Choroid plexus epithelial cell (primary cell): ENCODE data around the gene ACAD9.

ENCODE experiments used
- DNase-seq: peaks from one replicate; pipeline ENCODE4 v3.0.0-alpha.2; 2010; ENCODE audit warnings: low read depth
- H3K4me3 ChIP-seq: 2 replicates; pipeline ENCODE4 v1.5.1; 2011; ENCODE audit warnings: low read depth, mild to moderate bottlenecking, control low read depth, low read length, moderate library complexity
- TF ChIP-seq, protein P1 (sequence below): conservative IDR thresholded peaks from 2 replicates; pipeline ENCODE4 v1.5.1; 2011; ENCODE audit warnings: low read depth, mild to moderate bottlenecking, control low read depth, inconsistent platforms, low read length, moderate library complexity

Gene ACAD9

DNA sequence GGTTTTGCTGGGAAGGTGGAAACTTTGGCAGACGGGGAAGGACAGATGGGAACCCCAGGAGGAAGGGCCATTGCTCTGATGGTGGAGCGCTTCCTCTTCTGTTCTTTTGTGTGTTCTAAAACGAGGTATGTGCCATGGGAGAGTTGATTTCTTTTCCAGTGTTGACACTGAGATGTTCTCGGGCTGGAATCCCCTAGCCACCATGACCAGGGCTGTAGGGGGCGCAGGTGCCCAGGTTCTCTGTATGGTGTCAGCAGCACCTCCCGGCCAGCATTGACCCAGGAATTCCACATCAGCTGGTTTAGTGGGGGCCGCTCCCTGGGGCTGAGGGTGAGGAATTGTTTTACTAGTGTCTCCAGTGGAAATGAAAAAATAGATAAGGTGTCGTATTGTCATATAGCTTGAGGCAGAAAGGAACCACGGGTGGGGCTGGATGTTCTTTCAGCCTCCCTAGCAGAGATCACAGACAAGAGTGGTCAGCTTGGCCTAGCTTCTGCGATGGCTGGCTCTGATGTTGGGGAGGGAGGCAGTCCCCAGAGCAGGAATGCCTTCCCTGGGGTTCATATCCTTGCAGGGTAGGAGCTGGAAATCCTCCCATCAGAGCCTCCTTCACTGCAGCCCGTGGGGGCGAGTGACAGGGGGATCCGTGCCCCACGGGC is 34.2 kb upstream of the ACAD9 start:
- no peak for DNase-seq
- peak overlapping the region; percentile 53 for H3K4me3 ChIP-seq
- TF ChIP-seq, protein P1, sequence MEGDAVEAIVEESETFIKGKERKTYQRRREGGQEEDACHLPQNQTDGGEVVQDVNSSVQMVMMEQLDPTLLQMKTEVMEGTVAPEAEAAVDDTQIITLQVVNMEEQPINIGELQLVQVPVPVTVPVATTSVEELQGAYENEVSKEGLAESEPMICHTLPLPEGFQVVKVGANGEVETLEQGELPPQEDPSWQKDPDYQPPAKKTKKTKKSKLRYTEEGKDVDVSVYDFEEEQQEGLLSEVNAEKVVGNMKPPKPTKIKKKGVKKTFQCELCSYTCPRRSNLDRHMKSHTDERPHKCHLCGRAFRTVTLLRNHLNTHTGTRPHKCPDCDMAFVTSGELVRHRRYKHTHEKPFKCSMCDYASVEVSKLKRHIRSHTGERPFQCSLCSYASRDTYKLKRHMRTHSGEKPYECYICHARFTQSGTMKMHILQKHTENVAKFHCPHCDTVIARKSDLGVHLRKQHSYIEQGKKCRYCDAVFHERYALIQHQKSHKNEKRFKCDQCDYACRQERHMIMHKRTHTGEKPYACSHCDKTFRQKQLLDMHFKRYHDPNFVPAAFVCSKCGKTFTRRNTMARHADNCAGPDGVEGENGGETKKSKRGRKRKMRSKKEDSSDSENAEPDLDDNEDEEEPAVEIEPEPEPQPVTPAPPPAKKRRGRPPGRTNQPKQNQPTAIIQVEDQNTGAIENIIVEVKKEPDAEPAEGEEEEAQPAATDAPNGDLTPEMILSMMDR = peak; percentile 31

DNA sequence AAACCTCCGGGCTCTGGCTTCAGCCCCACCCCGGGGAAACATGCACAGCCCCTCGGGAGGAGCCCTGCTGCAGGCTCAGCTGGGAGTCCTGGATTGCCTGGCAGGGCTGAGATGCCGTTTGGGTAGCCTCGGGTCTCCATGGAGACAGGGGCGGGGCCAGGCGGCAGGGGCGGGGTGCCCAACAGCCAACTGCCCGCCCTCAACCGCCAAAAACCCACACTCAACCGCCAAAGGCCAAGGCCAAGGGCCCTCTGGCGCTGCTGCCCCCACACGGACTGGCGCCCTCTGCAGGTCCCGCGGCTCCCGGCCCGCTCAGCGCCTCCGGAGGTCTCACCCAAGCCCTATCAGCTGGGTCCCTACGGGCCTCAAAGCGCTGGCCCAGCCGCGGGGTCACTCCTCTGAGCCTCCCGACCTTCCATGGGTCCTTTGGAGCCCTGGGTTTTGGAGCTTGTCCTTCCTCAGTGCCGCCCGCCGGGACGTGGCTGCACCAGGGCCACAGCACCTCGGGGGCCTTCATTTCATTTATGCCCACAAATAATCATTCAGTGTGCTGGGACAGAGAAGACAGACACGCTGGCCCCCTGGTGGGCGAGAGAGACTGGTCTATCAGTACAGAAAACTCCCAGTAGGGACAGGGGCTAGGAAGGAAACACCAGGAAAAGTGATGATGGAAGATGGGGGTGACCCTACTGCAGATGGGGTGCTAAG is 33.5 kb upstream of the ACAD9 start:
- DNase-seq = peak; percentile 66
- TF ChIP-seq, protein P1 = peak; percentile 56
- H3K4me3 ChIP-seq = peak overlapping the region; percentile 53

DNA sequence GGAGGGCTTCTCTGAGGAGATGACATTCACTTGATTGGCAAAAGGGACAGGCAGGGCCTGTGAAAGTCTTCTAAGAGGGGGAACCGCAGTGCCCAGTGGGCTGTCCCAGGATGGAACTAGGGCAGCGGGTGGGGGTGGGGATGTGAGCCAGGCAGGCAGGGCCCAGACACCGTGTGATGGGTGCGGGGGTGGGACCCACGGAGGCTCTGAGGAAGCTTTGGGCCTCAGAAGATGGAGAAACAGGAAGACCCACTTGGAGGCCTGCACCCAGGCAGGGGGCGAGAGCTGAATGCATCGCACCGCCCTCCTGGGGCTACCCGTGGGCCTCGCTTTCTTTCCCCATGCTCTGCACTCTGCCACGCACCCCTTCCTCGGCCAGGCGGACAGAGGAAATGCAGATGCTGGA is 32.9 kb upstream of the ACAD9 start:
- TF ChIP-seq, protein P1 = no peak
- DNase-seq = no peak
- H3K4me3 ChIP-seq = no peak overlapping the region

DNA sequence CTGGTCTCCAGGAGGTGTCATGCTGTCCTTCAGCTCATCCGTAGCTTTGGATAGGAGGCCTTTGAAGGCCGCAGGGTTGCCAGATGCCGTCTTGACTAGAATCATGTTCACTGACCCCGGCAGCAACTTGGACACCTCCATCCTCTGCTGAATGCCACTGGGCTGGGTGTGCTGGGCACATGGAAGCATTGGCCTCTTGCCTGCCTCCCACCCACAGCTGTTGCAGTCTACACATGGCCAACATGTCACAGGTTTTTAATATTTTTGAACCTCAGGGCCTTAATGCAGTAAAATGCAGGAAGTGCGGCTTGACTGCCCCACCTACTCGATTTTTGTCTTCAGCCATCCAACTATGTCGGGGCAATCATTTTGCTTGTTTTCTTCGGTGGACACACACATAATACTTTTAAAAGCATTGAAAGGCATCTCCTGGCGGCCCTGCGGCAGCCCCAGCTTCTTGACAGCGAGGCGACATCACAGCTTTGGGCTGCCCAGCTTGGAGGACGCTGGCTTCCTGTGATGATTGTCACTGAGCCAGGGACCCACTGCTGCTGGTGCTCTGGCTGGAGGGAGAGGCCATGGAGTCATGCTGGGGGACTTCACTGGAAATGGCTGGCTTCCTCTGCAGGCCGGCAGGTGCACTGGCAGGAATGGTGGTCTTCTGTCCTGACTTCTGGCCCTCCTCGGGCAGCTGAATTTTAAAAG is 31.6 kb upstream of the ACAD9 start:
- no peak for DNase-seq
- TF ChIP-seq, protein P1 = no peak
- no peak overlapping the region for H3K4me3 ChIP-seq

DNA sequence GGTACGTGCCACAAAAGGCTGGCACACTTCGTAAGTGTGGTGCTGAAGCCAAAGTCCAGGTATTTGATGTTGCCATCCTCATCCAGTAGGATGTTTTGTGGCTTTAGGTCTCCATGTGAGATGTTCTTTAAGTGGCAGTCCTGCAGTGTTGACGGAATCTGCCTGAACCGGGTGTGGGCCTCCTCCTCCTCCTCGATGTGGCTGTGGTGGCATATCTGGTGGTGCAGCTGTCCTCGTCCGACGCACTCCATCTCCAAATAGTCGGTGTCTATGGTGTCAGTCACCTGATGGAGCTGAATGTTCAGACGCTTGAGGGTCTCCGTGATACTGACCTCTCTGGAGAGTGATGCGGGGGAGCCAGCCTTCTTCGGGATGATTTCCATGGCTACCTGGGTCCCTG is 30.5 kb upstream of the ACAD9 start:
- no peak for DNase-seq
- TF ChIP-seq, protein P1 = no peak
- no peak overlapping the region for H3K4me3 ChIP-seq

DNA sequence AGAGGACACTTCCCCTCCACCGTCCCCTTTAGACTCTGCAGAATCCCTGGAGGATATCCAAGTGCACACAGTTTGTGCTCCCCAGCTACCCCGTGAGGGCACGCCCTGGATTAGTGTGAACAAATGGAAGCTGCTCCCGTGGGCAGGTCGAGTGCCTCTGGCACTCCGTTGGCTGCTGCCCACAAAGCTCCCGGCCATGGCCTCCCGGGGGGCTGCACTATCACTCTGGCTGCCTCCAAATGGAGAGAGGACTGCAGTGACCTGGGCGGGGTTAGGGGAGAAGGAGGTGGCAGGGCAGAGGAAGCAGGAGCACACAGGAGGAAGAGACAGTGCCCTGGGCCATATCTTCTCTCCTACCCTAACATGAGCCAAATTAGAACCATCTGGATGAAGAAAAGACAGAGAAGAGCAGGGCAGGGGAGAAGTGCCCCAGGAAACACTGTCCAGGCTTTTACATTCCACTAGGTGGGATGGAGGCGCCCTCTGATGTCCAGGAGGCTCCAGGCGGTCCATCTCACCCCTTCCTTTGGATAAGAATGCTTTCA is 29.4 kb upstream of the ACAD9 start:
- no peak overlapping the region for H3K4me3 ChIP-seq
- TF ChIP-seq, protein P1 = peak; percentile 55
- peak; percentile 58 for DNase-seq
